Limb (tissue), 2 donors: Measurements from ENCODE around the gene MKNK1.

Source experiments
- DNase-seq, 2 donors: peaks; one replicate each; pipeline ENCODE4 v3.0.0-alpha.2; 2016; ENCODE audit errors: extremely low spot score in 2 of 2

Gene MKNK1

DNA sequence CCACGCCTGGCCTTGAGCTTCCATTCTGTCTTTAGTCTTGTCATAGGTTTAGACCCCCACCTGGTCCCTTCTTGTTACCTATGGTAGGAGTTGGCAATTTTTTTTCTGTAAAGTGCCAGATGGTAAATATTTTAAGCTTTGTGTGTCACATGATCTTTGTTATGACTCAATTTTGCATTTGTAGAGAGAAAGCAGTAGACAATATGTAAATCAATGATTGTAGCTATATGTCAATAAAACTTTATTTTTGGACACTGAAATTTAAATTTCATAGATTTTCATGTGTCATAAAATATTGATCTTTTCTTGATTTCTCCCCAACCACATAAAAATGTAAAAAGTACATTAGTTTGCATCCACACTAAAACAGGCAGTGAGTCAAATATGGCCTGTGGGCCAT, 8.0 kb downstream of the MKNK1 start:
- DNase-seq = no peak

DNA sequence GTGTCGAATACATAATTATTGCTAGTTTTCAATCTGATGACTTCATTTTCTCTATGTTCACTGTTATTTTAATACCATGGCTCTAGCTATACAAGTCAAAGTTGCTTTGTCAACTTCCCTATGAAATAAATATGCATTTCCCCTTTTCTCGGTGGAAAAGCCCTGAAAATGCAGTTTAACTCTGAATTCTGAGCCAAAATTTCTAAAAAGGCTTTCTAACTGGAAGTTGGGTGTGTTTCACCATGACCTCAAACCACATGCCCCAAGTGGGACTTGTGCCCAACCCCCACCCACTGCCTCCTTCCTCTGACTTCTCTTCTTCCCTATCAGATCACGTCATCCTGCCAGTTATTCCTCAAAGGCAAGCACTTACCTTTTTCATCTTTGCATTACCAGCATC, 8.9 kb downstream of the MKNK1 start:
- no peak for DNase-seq

DNA sequence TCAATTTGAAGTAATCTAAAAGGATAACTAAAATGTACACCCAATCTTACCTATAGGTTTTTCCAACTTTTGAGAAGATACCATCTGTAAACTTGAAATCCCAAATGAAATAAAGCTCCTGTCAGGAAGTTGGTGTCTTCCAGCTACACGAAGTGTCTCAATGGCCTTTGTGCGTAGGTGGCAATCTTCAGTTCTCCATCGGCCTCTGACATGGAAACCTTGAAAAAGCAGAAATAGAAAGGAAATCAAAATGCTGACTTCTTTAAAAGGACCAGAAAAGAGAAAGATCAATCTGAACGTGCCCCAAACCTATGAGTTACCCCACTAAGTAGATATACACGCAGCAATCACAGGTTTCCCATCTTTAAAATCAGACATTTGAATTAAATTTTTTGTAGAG, 10.0 kb downstream of the MKNK1 start:
- DNase-seq = no peak

DNA sequence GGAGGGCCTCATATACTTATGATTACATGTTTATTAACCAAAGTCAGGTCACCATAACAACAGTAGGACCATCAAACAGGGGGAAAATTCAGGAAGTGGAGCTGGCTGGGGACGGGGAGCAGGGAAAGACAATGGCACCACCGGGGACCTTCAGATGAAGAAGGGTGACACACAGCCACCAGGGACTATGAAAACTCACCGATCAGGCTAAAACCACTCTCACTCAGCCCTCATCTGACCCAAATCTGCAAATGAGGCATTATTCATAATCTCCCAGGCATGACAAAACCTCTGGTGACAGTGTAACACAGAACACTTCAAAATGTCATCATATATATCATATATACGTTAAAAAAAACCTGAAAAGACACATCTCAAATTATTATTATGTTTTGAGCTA, 11.2 kb downstream of the MKNK1 start:
- DNase-seq = no peak

DNA sequence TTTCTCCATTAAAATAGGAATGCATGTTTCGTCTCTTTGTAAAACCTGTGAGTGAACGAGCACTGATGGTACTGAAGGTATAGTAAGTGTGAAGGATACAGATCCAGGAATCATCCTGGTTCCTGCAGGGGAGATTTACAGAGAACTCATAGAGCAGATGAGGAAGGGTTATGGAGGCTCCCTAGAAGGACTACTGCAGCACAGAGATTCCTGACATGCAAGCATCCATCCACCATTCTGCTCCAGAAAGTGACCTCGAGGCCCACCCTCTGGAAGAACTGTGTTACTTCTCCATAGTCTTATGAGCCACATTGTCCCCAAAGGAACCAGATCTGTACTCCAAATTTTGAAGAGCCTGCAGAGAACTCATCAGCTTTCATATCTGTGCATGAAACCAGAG, 14.5 kb downstream of the MKNK1 start:
- no peak for DNase-seq

DNA sequence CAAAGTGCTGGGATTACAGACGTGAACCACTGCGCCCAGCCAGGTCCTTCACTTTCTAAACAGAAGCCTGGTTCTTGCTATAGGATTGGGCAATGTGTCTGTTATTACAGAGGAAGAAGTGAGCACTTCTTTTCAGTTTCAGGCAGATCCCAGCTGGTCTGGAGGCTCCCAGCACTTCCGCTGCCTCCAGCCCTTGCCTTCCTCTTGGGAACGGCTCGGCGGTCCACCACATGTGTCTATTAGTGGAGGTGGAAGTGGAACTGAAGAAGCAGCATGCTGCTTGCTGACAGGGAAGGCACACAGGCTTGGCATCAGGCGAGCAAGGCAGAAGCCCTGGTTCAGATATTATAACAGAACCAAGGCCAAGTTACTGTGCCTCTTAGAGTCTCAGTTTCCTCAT, 17.0 kb downstream of the MKNK1 start:
- no peak for DNase-seq

DNA sequence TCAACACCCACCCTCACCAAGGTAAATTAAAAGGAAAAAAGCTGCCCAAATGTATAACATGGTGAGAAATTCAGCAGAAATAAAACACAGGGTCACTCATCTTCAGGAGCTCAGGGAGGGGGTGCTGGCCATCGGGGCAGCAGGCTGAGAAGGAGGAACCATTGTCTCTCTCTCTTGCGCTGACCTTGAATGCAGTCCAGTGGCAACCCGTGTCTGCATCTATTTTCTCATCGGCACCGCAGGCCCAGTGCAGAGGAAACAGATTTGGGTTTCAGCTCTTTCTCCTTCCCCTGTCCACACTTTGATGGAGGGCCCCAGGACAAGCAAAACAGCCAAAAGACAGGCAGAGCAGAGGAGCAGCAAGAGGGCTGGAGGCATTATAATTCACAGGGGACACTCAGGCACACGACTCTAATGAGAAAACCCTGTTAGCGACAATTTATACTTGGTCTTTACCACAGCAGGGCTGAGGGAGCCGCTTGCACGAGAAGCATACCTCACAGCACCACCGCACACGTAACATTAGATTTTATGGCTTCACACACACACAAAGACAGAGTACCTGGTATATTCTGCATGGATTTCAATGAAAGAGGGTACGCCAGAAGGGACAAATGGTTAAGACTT, 18.6 kb downstream of the MKNK1 start:
- DNase-seq = no peak

DNA sequence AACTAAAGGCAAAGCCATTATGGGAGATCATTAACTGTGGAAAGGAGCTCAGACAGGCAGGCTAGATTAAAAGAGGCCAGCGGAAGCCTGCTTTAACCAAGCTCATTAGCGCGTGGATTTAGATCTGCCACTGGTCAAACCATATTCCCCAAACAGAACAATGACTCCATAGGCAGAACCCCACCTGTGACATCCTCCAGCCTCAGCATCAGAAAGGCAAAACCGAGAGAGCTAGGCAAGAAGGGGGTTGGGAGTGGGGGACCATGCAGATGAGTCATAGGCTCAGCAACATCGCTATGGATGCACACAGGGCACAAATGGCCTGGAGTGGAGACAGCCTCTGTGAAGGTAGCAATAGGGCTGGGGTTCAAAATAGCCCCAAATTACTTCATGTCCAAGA, 20.6 kb downstream of the MKNK1 start:
- no peak for DNase-seq

DNA sequence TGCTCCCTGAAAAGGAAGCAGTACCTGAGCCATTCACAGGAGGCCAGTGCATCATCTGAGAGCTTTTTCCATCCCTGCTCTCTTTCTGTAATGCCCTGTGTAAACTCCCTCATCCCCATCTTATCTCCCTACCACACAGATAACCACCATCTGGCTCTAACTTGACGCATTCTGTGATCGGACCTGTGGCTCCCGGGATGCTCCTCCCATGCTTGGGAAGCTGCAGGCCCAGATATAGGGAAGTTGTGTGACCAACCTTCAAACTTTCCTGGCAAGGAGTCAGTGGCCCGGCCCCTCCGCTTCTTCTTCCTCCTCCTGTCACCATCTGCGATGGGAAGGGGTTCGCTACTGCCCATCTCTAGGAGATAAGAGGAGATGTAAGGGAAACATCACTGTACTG, 21.1 kb downstream of the MKNK1 start:
- no peak for DNase-seq

DNA sequence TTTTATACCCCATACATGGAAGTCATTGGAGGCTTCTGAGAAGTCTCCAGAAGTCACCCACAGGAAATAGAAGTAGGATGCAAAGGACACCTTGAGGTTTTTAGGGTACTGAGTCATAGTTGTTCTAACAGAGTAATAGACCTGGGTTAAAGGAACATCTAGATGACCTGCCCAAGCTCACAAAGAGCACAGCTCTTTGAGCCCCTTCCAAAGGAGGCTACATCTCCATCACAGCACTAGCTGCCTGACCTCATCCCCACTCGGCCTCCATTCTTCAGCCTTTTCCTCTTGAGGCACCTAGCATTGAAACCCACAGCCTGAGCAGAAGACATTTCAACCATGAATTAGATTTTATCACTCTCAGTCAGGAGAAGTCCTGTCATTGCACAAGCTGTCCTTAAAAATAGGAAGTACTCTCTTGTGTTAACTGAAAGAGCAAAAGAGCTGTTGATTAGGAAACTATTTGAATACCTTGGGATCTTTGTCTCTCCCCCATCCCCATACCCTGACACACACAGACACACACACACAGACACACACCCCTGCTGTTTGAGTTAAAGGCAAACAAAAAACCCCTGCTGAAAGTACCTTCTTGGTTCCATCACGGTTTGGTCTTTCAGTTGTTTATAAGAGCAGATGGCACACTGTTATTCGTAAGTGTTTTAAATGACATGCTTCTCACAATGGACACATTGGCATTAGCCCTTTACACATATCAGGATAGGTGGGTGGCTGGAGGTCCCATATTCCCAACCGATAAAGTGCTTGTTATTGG, 22.2 kb downstream of the MKNK1 start:
- DNase-seq = no peak

DNA sequence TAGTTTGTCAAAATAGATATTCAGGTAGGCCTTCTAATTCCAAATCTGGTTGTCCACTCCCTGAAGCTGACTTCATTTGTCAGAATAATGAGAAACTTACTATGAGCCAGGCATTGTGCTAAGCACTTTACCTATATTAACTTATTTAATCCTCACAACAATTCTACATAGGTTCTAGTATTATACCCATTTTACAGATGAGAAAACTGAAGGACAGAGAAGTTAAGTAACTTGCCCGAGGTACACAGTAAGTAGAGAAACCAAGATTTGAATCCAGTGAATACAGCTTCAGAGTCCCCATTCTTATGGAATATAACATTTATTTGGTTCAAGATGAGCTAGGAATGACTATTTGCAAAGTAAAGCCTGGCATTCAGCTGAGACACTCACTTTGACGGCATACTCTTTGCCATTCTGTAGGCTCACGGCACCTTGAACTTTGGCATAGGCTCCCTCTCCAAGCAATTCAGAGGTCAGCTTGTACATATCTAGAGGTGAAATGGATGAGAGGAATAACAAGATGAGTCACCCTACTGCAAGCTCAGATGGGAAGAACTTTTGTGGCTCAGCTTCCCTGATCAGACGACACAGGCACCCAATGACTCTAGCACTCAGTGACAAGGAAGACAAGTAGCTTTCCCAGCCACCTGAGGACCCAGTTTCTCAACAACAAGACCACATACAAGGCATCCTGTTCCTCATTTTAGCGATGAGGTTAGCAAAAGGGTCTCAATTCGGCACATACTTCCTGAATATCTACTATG, 23.7 kb downstream of the MKNK1 start:
- no peak for DNase-seq

DNA sequence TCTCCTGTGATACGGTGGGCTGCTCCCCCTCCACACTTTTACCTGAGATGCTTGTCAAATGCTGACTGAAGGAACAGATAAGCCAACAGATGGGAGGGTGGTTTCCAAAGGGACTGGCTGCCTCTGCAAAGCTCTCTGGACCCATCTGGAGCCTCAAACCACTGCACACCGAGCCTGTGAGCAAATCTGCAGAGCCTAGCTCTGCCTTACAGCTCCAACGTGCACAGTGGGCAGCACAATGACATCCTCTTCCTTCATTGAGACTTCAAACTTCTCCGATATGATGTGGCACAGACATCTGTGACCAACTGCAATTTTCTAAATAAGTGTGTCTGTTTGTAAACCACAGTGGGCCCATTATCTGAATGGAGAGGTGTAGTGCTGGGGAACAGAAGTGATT, 26.4 kb downstream of the MKNK1 start:
- DNase-seq = no peak

DNA sequence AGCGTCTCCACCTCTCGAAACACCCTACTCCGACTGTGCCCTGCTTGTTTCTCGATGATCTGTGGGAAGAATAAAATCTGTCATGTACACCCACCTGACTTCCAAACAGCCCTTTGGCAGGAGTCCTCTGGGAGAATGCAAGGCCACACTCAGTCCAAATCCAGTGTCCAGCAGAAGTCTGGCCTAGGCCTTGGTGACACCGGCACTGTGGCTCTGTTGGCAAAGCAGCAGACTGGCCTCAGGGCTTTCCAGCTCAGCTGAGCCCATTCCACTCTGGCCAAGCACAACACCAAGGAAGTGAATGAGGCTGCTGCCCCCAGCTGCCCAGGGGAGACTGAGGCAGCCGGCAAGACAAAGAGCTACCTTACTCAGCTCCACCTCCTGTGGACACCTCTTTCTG, 27.5 kb downstream of the MKNK1 start:
- no peak for DNase-seq

DNA sequence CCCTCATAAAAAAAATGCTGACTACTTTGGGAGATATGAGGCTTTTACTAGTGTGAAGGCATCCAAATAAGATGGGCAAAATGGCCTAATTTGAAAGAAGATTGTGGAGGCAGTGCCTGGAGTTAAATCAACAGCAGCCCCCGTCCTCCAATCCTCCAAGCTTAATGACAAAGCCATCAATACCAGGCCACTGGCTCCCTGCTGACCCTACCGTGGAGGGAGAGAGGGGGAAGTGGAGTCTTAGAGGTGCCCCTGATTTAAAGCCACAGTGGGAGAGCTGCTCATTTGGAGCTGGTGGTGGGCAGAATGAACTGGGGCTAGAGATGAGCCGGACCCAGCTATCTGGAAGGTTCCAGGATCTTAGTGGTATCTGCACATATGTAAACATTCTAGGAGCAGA, 28.3 kb downstream of the MKNK1 start:
- DNase-seq = no peak

DNA sequence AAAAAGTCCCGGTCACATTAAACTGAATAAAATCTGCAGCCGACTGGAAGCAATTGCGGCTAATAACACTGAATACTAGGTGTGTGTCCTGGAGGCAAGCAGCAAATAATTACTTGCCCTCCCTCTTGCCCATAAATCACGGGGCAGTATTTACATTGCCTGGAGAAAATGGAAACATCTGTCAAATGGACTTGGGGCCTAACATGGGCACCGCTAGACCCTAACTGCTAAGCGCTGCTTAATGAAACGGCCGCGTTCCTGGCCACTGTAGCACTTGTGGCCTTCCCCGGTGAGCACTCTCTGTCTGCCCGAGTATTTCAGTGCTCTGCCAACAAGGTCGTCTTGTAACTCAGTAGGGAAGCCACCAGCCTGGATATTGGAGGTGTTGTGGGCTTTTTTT, 28.8 kb downstream of the MKNK1 start:
- DNase-seq = no peak

DNA sequence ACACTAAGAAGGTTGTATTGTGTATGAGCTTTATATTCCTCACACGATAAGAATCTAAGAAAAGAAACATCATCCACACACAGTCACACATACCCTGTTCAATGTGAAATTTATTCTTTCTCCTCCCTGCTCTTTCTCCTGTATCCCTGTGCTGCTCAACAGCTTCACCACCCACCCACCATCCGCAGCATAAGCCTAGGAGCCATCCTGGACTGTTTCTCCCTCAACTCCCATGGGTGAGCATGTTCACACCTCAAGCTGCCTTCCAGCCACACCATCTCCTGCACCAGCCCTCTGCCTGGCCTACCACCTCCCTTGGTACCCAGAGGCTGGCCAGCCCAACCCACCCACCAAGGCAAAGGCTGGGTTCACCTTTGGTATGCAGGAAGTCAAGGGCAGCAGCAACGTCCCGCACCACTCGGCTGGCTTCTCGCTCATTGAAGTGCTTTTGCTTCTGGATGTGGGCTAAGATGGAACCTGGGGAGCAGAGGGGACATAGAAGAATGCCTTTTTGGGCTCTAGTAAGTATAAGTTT, 32.3 kb downstream of the MKNK1 start:
- no peak for DNase-seq

DNA sequence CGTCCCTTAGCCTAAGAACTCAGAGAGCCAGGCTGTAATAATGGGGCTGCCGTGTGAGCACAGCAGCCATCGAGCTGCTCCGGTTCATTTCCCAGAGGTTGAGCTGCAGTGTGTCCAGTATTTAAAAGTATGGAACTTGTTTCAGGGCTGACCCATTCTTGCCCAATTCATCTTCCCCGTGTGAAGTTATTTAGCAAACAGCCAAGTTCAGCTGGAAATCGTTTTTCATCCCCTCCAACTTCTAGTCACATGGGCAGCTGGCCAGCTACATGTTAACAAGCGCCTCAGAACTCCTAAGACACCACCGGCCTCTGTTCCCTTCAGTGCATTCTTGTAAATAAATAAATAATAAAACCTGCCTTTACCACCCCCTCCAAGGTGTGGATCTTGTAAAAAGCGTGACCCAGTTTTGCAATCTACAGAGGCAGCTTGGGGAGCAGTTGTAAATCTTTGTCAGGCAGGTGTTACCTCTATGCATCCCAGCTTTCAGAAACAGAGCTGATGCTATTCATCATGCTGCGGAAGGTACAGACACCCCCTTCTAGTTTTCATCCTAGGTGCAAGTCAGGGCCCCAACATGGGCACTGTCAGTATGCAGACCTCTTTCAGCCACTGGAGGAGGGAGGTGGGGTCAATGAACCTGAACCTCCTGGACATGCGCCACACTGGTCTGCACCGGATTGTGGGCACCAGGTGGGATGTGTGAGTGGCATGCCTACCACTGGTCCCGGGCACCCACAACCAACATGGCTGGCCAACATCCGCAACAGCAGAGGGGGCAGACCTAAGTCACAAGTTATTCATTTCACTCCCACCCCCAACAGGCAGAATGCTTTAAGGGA, 34.0 kb downstream of the MKNK1 start:
- DNase-seq = no peak

DNA sequence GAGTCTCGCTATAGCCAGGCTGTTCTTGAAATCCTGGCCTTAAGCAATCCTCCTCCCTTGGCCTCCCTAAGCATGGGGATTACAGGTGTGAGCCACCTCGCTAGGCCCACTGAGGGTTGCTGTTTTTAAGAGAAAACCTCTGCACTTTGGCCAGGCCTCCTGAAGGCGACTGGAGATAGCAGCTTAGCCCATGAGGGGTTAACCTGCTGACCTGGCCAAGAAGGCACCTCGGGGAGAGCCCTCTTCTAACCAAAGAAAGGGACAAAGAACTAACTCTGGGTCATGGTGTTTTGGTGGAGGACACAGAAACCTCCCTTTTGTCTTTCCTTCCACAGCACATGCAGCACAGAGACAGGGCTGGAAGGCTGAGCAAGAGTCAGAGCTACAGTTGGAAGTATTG, 35.0 kb downstream of the MKNK1 start:
- DNase-seq = no peak

DNA sequence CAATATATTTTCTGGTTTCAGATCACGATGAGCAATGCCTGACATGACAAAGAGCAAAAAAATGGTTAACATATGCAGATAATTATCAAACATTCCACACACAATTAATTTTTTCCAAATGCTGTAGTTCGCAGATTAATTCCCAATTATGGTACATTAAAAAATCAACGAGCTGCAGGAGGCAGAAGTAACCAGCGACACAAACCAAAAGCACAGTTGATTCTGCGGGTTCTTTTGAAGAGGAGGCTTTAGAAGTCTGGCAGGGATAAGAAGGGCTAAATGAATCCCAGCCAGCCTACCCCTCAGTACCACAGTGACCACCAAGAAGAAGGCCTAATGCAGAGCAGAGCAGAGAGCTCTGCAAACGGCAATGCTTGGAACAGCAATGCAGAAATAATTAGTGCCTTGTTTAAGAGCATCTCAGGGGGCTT, 35.6 kb downstream of the MKNK1 start:
- DNase-seq = no peak

DNA sequence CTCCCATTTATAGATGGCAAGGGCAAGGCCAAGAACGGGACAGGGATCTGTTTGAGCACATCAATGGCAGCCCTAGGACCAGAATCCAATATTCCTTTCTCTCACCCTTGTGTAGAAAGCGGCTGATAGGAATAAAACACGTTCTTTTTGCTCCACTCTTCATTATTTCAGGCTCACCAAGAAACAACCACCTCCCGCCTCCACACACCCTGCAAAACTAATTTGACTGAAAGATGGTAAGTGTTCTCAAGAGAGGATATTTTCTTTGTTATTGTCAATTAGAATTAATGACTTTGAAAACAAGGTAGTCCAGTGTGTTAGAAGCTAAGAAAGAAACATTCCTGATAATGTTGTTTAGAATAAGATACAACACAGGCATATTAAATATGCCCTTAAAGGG, 40.7 kb downstream of the MKNK1 start:
- no peak for DNase-seq

DNA sequence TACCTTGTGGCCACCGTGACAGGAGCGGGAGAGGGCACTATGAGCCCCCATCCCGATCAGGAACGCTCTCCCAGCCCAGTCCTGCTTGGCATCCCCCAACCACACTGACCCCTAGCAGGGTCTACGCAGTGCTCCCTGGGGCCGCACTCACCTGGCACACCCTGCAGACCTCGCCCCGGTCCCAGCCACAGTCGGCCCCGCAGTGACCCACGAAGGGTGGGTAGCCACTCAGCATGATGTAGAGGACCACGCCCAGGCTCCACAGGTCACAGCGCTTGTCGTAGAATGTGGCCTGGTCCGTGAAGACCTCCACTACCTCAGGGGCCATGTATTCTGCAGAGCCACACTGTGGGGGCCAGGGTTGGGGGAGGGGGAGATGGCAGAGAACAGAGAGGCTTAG, 41.6 kb downstream of the MKNK1 start:
- no peak for DNase-seq

DNA sequence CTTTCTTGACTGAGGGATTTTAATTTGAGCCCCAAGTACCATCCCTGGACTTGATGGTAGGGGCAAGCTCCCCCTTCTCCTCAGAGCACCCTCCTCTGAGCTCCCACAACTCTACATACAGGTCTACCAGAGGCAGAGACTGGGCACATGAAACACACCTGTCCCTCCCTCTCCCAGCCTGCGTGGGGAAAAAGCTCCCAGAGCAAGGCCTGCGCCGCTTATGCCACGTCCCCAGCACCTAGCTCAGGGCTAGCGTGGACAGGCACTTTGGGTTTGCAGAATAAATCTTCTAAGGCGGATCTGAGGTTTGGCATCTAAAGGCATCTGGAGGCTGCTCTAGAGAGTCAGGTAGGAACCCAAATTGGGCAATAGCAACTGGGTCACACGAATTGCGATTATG, 45.1 kb downstream of the MKNK1 start:
- no peak for DNase-seq
